Tibial nerve (tissue), 4 donors: Measurements from ENCODE around the gene USP47.

Source experiments
- CTCF ChIP-seq, 5 experiments: fragments of 200-600 bp in 3 of 5; fragments of 450-650 bp in 2 of 5; sonication (generic) in 3 of 5; IDR thresholded peaks; one replicate each; pipeline ENCODE4 v1.5.1; 2016 to 2019; ENCODE audit warnings: antibody characterized with exemption in 5 of 5, mild to moderate bottlenecking in 3 of 5, moderate library complexity in 2 of 5
- EP300 ChIP-seq, 2 donors: sonication (generic); formaldehyde crosslinking; IDR thresholded peaks; one replicate each; pipeline ENCODE4 v1.6.1; 2017; ENCODE audit warnings: antibody characterized with exemption in 2 of 2, mild to moderate bottlenecking in 1 of 2
- POLR2A ChIP-seq, 2 donors: fragments of 450-650 bp; IDR thresholded peaks; one replicate each; pipeline ENCODE4 v1.6.1; 2017; ENCODE audit warnings: antibody characterized with exemption in 2 of 2, mild to moderate bottlenecking in 2 of 2, moderate library complexity in 2 of 2

GRCh38 chr11:11862999-11863398, 21.2 kb downstream of the USP47 start:
- TF ChIP-seq EP300 (IDR thresholded peaks at IDR 0.05) = no peak
- no peak for TF ChIP-seq CTCF (IDR thresholded peaks at IDR 0.05)
- TF ChIP-seq POLR2A (IDR thresholded peaks at IDR 0.05) = no peak
